ENCODE results near the gene ZNF524. TPM values are rescaled to one million over a fixed set of nuclear protein-coding genes. Genes with fewer than 3 reads are reported as not detected.
A peak's percentile ranks its signal among the peaks of the same experiment; 100 is the strongest.

The ZNF524 gene
- total RNA-seq, 1 experiment from 2014 or later: 8.4 TPM

DNA sequence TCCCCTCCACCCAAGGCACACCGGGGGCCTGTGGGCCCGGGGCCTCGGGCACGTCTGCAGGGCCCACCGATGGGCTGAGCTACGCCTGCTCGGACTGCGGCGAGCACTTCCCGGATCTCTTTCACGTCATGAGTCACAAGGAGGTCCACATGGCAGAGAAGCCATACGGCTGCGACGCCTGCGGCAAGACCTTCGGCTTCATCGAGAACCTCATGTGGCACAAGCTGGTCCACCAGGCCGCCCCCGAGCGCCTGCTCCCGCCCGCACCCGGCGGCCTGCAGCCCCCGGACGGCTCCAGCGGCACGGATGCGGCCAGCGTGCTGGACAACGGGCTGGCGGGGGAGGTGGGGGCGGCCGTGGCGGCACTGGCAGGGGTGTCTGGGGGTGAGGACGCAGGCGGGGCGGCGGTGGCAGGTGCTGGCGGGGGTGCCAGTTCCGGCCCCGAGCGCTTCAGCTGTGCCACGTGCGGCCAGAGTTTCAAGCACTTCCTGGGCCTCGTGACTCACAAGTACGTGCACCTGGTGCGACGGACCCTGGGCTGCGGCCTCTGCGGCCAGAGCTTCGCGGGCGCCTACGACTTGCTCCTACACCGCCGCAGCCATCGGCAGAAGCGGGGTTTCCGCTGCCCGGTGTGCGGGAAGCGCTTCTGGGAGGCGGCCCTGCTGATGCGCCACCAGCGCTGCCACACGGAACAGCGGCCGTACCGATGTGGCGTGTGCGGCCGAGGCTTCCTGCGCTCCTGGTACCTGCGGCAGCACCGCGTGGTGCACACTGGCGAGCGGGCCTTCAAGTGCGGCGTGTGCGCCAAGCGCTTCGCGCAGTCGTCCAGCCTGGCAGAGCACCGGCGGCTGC lies 15.7 kb downstream of the ZNF524 start:
- peaks cover 24% of the 10 kb centered on the region for H3K79me2 ChIP-seq (ENCODE audit: low read length)
- H3K9me2 ChIP-seq (replicated peaks; ENCODE audit: insufficient read depth, low read length): no peaks in the 10 kb centered on the region
- peaks cover 3% of the 10 kb centered on the region; the same call in 1 of the 2 replicates for H3K36me3 ChIP-seq (ENCODE audit: insufficient read depth, low read length)
- H3K9ac ChIP-seq (ENCODE audit: low read length): no peak overlapping the region
- H3K4me2 ChIP-seq (ENCODE audit: low read depth, low read length, poor library complexity, severe bottlenecking): no peak overlapping the region
- H3K4me1 ChIP-seq (ENCODE audit: low read length): peaks cover 20% of the 10 kb centered on the region
- H3K4me3 ChIP-seq (ENCODE audit: low read length): no peak overlapping the region
- H3K27me3 ChIP-seq (ENCODE audit: low read length): no peaks in the 10 kb centered on the region
- H2AFZ ChIP-seq (ENCODE audit: low read length): no peak overlapping the region
- H3K9me3 ChIP-seq (ENCODE audit: low read length): no peaks in the 10 kb centered on the region
- H3K27ac ChIP-seq (ENCODE audit: low read length): no peak overlapping the region
- H4K20me1 ChIP-seq (ENCODE audit: insufficient read depth, low read depth, low read length): peaks cover 8% of the 10 kb centered on the region
- DNase-seq: no peak

- no peak overlapping the region for H3K4me2 ChIP-seq (ENCODE audit: low read depth, low read length, poor library complexity, severe bottlenecking)
- H3K79me2 ChIP-seq (ENCODE audit: low read length): peaks cover 17% of the 10 kb centered on the region
- peaks cover 3% of the 10 kb centered on the region; the same call in 1 of the 2 replicates for H3K36me3 ChIP-seq (ENCODE audit: insufficient read depth, low read length)
- no peak for DNase-seq
- H3K9ac ChIP-seq (ENCODE audit: low read length): no peak overlapping the region
- no peaks in the 10 kb centered on the region for H3K27me3 ChIP-seq (ENCODE audit: low read length)
- no peak overlapping the region for H2AFZ ChIP-seq (ENCODE audit: low read length)
- H3K4me1 ChIP-seq (ENCODE audit: low read length): peaks cover 18% of the 10 kb centered on the region
- no peaks in the 10 kb centered on the region for H3K9me2 ChIP-seq (replicated peaks; ENCODE audit: insufficient read depth, low read length)
- peaks cover 5% of the 10 kb centered on the region; the same call in 1 of the 2 replicates for H4K20me1 ChIP-seq (ENCODE audit: insufficient read depth, low read depth, low read length)
- H3K4me3 ChIP-seq (ENCODE audit: low read length): no peak overlapping the region
- no peaks in the 10 kb centered on the region for H3K9me3 ChIP-seq (ENCODE audit: low read length)
- H3K27ac ChIP-seq (ENCODE audit: low read length): no peak overlapping the region
These were observed 16.3 kb downstream of the ZNF524 start for GRCh38 chr19:55616395-55616875.

DNA sequence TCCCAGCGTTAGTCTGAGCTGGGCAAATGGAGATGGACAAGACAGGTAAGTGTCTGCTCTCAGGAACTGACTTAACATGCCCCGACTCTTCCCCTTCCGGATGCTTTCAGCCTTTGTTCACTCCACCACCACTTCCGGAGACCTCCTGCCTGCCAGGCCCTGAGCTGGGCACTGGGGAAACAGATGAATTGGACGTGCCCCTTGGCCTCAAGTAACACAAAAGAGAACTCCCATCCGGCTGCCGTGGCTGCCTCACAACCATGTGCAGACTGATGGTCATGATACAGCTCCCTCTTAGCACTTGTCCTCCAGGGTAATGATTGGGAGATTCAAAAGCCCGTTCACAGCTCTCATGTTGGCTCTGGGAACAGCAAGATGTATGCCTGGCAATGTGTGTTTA lies 17.3 kb downstream of the ZNF524 start:
- Histone ChIP-seq H3K4me2 (ENCODE audit: low read depth, low read length, poor library complexity, severe bottlenecking) (no peak overlapping the region), H3K4me3 (ENCODE audit: low read length) (no peak overlapping the region), H2AFZ (ENCODE audit: low read length) (no peak overlapping the region), H3K9me2 (replicated peaks; ENCODE audit: insufficient read depth, low read length) (no peaks in the 10 kb centered on the region), H3K79me2 (ENCODE audit: low read length) (peaks cover 8% of the 10 kb centered on the region; the same call in 1 of the 2 replicates), H3K27ac (ENCODE audit: low read length) (no peak overlapping the region), H3K9me3 (ENCODE audit: low read length) (no peaks in the 10 kb centered on the region), H3K27me3 (ENCODE audit: low read length) (no peaks in the 10 kb centered on the region), H4K20me1 (ENCODE audit: insufficient read depth, low read depth, low read length) (0 out of 2 replicates have a peak, but pooled peaks cover 4% of the 10 kb centered on the region), H3K9ac (ENCODE audit: low read length) (no peak overlapping the region), H3K36me3 (ENCODE audit: insufficient read depth, low read length) (peaks cover 3% of the 10 kb centered on the region; the same call in 1 of the 2 replicates), H3K4me1 (ENCODE audit: low read length) (peaks cover 13% of the 10 kb centered on the region)
- no peak for DNase-seq

DNA sequence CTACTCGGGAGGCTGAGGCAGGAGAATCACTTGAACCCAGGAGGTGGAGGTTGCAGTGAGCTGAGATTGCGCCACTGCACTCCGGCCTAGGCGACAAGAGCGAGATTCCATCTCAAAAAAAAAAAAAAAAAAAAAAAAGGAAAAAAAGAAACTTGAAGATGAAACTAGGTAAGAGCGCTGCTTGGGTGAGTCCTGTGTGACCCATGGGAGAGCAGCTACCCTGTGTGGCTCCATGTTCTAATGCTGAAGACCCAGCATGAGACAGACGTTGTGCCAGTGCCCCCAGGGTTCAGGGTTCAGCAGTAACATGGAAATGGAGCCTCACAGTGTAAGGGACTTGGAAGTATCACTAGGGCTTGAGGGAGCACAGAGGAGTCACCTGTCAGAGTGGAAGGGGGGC lies 18.3 kb downstream of the ZNF524 start:
- no peaks in the 10 kb centered on the region for H3K79me2 ChIP-seq (ENCODE audit: low read length)
- H3K9ac ChIP-seq (ENCODE audit: low read length): no peak overlapping the region
- no peaks in the 10 kb centered on the region for H3K27me3 ChIP-seq (ENCODE audit: low read length)
- no peak overlapping the region for H3K4me3 ChIP-seq (ENCODE audit: low read length)
- no peak overlapping the region for H2AFZ ChIP-seq (ENCODE audit: low read length)
- no peaks in the 10 kb centered on the region for H3K9me3 ChIP-seq (ENCODE audit: low read length)
- H3K27ac ChIP-seq (ENCODE audit: low read length): no peak overlapping the region
- DNase-seq: peak; percentile 43
- H3K36me3 ChIP-seq (ENCODE audit: insufficient read depth, low read length): peaks cover 3% of the 10 kb centered on the region; the same call in 1 of the 2 replicates
- no peak overlapping the region for H3K4me2 ChIP-seq (ENCODE audit: low read depth, low read length, poor library complexity, severe bottlenecking)
- no peaks in the 10 kb centered on the region for H4K20me1 ChIP-seq (ENCODE audit: insufficient read depth, low read depth, low read length)
- H3K4me1 ChIP-seq (ENCODE audit: low read length): peaks cover 13% of the 10 kb centered on the region
- no peaks in the 10 kb centered on the region for H3K9me2 ChIP-seq (replicated peaks; ENCODE audit: insufficient read depth, low read length)

DNA sequence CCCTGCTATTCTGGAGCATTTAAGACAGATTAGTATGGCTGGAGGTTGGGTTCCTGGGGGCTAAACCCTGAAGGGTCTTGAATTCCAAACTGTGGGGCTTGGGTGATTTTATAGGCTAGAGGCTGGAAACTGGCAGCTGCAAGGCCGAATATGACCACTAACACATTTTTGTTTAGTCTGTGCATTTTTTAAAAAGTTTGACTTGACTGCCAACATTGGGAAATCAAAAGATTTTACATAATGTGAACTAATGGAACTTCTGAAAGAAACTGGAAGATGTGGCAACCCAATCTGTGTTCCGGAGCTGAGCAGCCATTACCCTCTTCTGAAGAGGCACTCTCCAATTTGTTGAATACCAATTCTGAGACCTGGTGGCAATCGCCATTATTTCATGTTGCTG lies 19.2 kb downstream of the ZNF524 start:
- Histone ChIP-seq H2AFZ (ENCODE audit: low read length) (no peak overlapping the region), H3K27ac (ENCODE audit: low read length) (no peak overlapping the region), H3K27me3 (ENCODE audit: low read length) (no peaks in the 10 kb centered on the region), H3K9me3 (ENCODE audit: low read length) (no peaks in the 10 kb centered on the region), H3K4me3 (ENCODE audit: low read length) (no peak overlapping the region), H3K4me2 (ENCODE audit: low read depth, low read length, poor library complexity, severe bottlenecking) (no peak overlapping the region), H3K36me3 (ENCODE audit: insufficient read depth, low read length) (peaks cover 3% of the 10 kb centered on the region; the same call in 1 of the 2 replicates), H3K4me1 (ENCODE audit: low read length) (peaks cover 13% of the 10 kb centered on the region), H3K9me2 (replicated peaks; ENCODE audit: insufficient read depth, low read length) (no peaks in the 10 kb centered on the region), H3K79me2 (ENCODE audit: low read length) (no peaks in the 10 kb centered on the region), H4K20me1 (ENCODE audit: insufficient read depth, low read depth, low read length) (no peaks in the 10 kb centered on the region), H3K9ac (ENCODE audit: low read length) (no peak overlapping the region)
- peak; percentile 40 for DNase-seq

- Histone ChIP-seq H3K4me2 (ENCODE audit: low read depth, low read length, poor library complexity, severe bottlenecking) (no peak overlapping the region), H2AFZ (ENCODE audit: low read length) (no peak overlapping the region), H4K20me1 (ENCODE audit: insufficient read depth, low read depth, low read length) (no peaks in the 10 kb centered on the region), H3K9ac (ENCODE audit: low read length) (no peak overlapping the region), H3K9me3 (ENCODE audit: low read length) (no peaks in the 10 kb centered on the region), H3K27me3 (ENCODE audit: low read length) (no peaks in the 10 kb centered on the region), H3K79me2 (ENCODE audit: low read length) (no peaks in the 10 kb centered on the region), H3K27ac (ENCODE audit: low read length) (peak overlapping the region; percentile 15; the same call in 1 of the 2 replicates), H3K9me2 (replicated peaks; ENCODE audit: insufficient read depth, low read length) (no peaks in the 10 kb centered on the region), H3K4me1 (ENCODE audit: low read length) (peaks cover 20% of the 10 kb centered on the region), H3K4me3 (ENCODE audit: low read length) (no peak overlapping the region), H3K36me3 (ENCODE audit: insufficient read depth, low read length) (peaks cover 3% of the 10 kb centered on the region; the same call in 1 of the 2 replicates)
- peak; percentile 40 for DNase-seq
These were observed 20.5 kb downstream of the ZNF524 start for GRCh38 chr19:55620410-55621204.

- Histone ChIP-seq H4K20me1 (ENCODE audit: insufficient read depth, low read depth, low read length) (no peaks in the 10 kb centered on the region), H3K79me2 (ENCODE audit: low read length) (no peaks in the 10 kb centered on the region), H3K4me1 (ENCODE audit: low read length) (peaks cover 20% of the 10 kb centered on the region), H3K4me2 (ENCODE audit: low read depth, low read length, poor library complexity, severe bottlenecking) (no peak overlapping the region), H3K9me3 (ENCODE audit: low read length) (no peaks in the 10 kb centered on the region), H3K27ac (ENCODE audit: low read length) (no peak overlapping the region), H3K9ac (ENCODE audit: low read length) (no peak overlapping the region), H3K27me3 (ENCODE audit: low read length) (no peaks in the 10 kb centered on the region), H2AFZ (ENCODE audit: low read length) (no peak overlapping the region), H3K9me2 (replicated peaks; ENCODE audit: insufficient read depth, low read length) (no peaks in the 10 kb centered on the region), H3K36me3 (ENCODE audit: insufficient read depth, low read length) (peaks cover 3% of the 10 kb centered on the region; the same call in 1 of the 2 replicates), H3K4me3 (ENCODE audit: low read length) (no peak overlapping the region)
- peak; percentile 43 for DNase-seq
These were observed 21.2 kb downstream of the ZNF524 start for GRCh38 chr19:55621205-55621672.

All from Karpas-422 (cell line).